ENCODE measurements around the gene MACROH2A1. TPM values are rescaled to one million over a fixed set of nuclear protein-coding genes. Genes with fewer than 3 reads are reported as not detected.

Gene MACROH2A1
- total and polyA plus RNA-seq, 9 of the 15 experiments (the other 6 are each of a cell fraction or from before 2014, with no cell fraction given), result 44.9 to 289 (median 193) TPM

- no peak for FAIRE-seq
- BruUV-seq (replicated peaks), result no TSS peak
- Histone ChIP-seq H3K4me2 (ENCODE audit: insufficient read depth, low read length) (no peak overlapping the region), H3K4me1 (replicated peaks in 1 of 2; ENCODE audit: control insufficient read depth in 2 of 2, insufficient read depth in 2 of 2, low read length in 2 of 2) (peaks cover 19 to 43% of the 10 kb centered on the region in 2 experiments; a peak in 4 of 5 replicates), H3K79me2 (ENCODE audit: control insufficient read depth, insufficient read depth, low read length) (peaks cover 87% of the 10 kb centered on the region), H4K20me1 (replicated peaks; ENCODE audit: control insufficient read depth, insufficient read depth, low read length) (0 out of 2 replicates have a peak, but pooled peaks cover 20% of the 10 kb centered on the region), H3K36me3 (ENCODE audit: control insufficient read depth, insufficient read depth, low read length) (peaks cover 91% of the 10 kb centered on the region), H3K27me3 (ENCODE audit: control insufficient read depth in 2 of 2, insufficient read depth in 2 of 2, low read length in 2 of 2) (no peaks in the 10 kb centered on the region), H3K9me1 (ENCODE audit: control insufficient read depth, insufficient read depth, low read length) (no peaks in the 10 kb centered on the region), H3K27ac (ENCODE audit: extremely low read depth, low read depth, low read length) (no peak overlapping the region), H2AFZ (ENCODE audit: low read depth, low read length) (no peak overlapping the region), H3K9me3 (replicated peaks; ENCODE audit: control insufficient read depth, insufficient read depth, low read depth, low read length) (no peaks in the 10 kb centered on the region), H3K9ac (ENCODE audit: insufficient read depth in 1 of 2, low read depth in 2 of 2, low read length in 2 of 2) (peak overlapping the region in 1 of 2 experiments; percentile 43; a peak in 1 of 4 replicates), H3K4me3 (no peak overlapping the region)
- WGBS (ENCODE audit: insufficient coverage, low coverage, missing lambda C conversion rate), result 76% methylated on average over 3 of the region's 3 CpGs
- no peak for DNase-seq (ENCODE audit: extremely low read depth in 1 of 4, low spot score in 3 of 4)
- intact Hi-C loops (cut with micrococcal nuclease) (no loop called here), in situ Hi-C loops (cut with MboI) (no loop called here)
- CTCF ChIA-PET (ENCODE audit: low intra/inter-chr PET ratio), result no interaction called here
- POLR2A ChIA-PET, result interaction anchor here (0.6 to 5.2 kb wide), 5 partner anchors 9 to 102 kb away, joined by 3 to 28 read pairs (median 4); no protein-coding TSS in a partner anchor
- TF ChIP-seq GABPB1 (CRISPR knock-in tag; IDR thresholded peaks at IDR 0.05), result no peak
- peak; percentile 26 for TF ChIP-seq RBM25 (IDR thresholded peaks at IDR 0.05; ENCODE audit: low read depth, low read length, severe bottlenecking)
- no peak for ATAC-seq
Observed at GRCh38 chr5:135385576-135385975, 13.5 kb downstream of the MACROH2A1 start.

DNA sequence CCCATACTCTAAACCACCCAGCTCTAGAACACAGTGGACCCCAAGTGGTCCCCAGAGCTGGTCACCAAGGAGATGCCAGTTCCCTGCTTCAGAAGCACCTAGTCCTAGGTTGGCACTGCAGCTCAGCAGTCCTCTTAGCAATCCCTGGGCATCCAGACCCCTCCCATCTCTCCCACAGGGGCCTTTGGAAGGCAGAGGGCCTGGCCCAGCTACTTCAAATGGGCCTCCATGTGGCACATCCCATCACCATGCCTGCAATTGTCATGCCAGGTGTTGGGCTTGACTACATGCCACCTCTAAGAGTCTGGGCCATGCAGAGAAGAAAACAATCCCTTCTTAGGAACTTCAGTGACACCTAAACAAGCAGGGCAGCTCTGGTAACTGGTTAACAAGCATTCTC lies 14.1 kb downstream of the MACROH2A1 start:
- Histone ChIP-seq H3K4me3 (no peak overlapping the region), H3K9me1 (ENCODE audit: control insufficient read depth, insufficient read depth, low read length) (no peaks in the 10 kb centered on the region), H3K27ac (ENCODE audit: extremely low read depth, low read depth, low read length) (no peak overlapping the region), H3K79me2 (ENCODE audit: control insufficient read depth, insufficient read depth, low read length) (peaks cover 87% of the 10 kb centered on the region), H3K4me1 (replicated peaks in 1 of 2; ENCODE audit: control insufficient read depth in 2 of 2, insufficient read depth in 2 of 2, low read length in 2 of 2) (peaks cover 19 to 42% of the 10 kb centered on the region in 2 experiments; a peak in 4 of 5 replicates), H3K9ac (ENCODE audit: insufficient read depth in 1 of 2, low read depth in 2 of 2, low read length in 2 of 2) (no peak overlapping the region), H2AFZ (ENCODE audit: low read depth, low read length) (no peak overlapping the region), H3K27me3 (ENCODE audit: control insufficient read depth in 2 of 2, insufficient read depth in 2 of 2, low read length in 2 of 2) (no peaks in the 10 kb centered on the region), H3K36me3 (ENCODE audit: control insufficient read depth, insufficient read depth, low read length) (peaks cover 92% of the 10 kb centered on the region), H3K9me3 (replicated peaks; ENCODE audit: control insufficient read depth, insufficient read depth, low read depth, low read length) (no peaks in the 10 kb centered on the region), H4K20me1 (replicated peaks; ENCODE audit: control insufficient read depth, insufficient read depth, low read length) (peaks cover 16% of the 10 kb centered on the region; the same call in 1 of the 2 replicates), H3K4me2 (ENCODE audit: insufficient read depth, low read length) (no peak overlapping the region)
- no TSS peak for BruUV-seq (replicated peaks)
- intact Hi-C loops (cut with micrococcal nuclease), result loop anchor here (5.0 kb wide), 1 partner anchor 42 kb away; no protein-coding TSS in a partner anchor
- ChIA-PET POLR2A (interaction anchor here (0.6 to 5.2 kb wide), 5 partner anchors 9 to 259 kb away, joined by 3 to 28 read pairs (median 4); no protein-coding TSS in a partner anchor), CTCF (ENCODE audit: low intra/inter-chr PET ratio) (interaction anchor here (0.5 kb wide), 1 partner anchor 169 kb away, joined by 3 read pairs; no protein-coding TSS in a partner anchor)
- ATAC-seq (no peak), FAIRE-seq (no peak), DNase-seq (ENCODE audit: extremely low read depth in 1 of 4, low spot score in 3 of 4) (no peak)
- in situ Hi-C loops (cut with MboI), result no loop called here
- TF ChIP-seq BRCA1 (IDR thresholded peaks at IDR 0.05) (no peak), BRCA1 (CRISPR knock-in tag; IDR thresholded peaks at IDR 0.05) (no peak), MYBL2 (IDR thresholded peaks at IDR 0.05; ENCODE audit: low read depth) (no peak), MYBL2 (CRISPR knock-in tag; IDR thresholded peaks at IDR 0.05; ENCODE audit: borderline replicate concordance) (no peak), ZNF24 (IDR thresholded peaks at IDR 0.05) (no peak), TAF7 (tag; IDR thresholded peaks at IDR 0.05) (no peak), BRD4 (IDR thresholded peaks at IDR 0.05) (no peak), YY1 (IDR thresholded peaks at IDR 0.05; ENCODE audit: borderline replicate concordance in 1 of 3, control insufficient read depth in 1 of 3, extremely low read depth in 1 of 3, insufficient read depth in 3 of 3, insufficient read length in 1 of 3, insufficient replicate concordance in 2 of 3, low read depth in 1 of 3, low read length in 2 of 3) (no peak), DMBX1 (CRISPR knock-in tag; IDR thresholded peaks at IDR 0.05; ENCODE audit: borderline replicate concordance) (no peak), ZNF354B (CRISPR knock-in tag; IDR thresholded peaks at IDR 0.05) (no peak), ZNF830 (CRISPR knock-in tag; IDR thresholded peaks at IDR 0.05) (no peak)
- TF ChIP-seq, protein P1, sequence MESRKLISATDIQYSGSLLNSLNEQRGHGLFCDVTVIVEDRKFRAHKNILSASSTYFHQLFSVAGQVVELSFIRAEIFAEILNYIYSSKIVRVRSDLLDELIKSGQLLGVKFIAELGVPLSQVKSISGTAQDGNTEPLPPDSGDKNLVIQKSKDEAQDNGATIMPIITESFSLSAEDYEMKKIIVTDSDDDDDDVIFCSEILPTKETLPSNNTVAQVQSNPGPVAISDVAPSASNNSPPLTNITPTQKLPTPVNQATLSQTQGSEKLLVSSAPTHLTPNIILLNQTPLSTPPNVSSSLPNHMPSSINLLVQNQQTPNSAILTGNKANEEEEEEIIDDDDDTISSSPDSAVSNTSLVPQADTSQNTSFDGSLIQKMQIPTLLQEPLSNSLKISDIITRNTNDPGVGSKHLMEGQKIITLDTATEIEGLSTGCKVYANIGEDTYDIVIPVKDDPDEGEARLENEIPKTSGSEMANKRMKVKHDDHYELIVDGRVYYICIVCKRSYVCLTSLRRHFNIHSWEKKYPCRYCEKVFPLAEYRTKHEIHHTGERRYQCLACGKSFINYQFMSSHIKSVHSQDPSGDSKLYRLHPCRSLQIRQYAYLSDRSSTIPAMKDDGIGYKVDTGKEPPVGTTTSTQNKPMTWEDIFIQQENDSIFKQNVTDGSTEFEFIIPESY (CRISPR knock-in tag; IDR thresholded peaks at IDR 0.05), result no peak

Data from K562 (cell line).